Measurements from ENCODE around the gene S100Z.

GRCh38 chr5:76813982-76814562 is 35.7 kb upstream of the S100Z start:
- TF ChIP-seq CTCF (IDR thresholded peaks at IDR 0.05) (no peak), POLR2AphosphoS5 (IDR thresholded peaks at IDR 0.05) (no peak), POLR2A (IDR thresholded peaks at IDR 0.05) (no peak), EP300 (IDR thresholded peaks at IDR 0.05) (no peak)
